Stimulated activated CD8-positive, alpha-beta memory T cell treated with anti-CD3 and anti-CD28 coated beads, Interleukin-7, amount 100 ng/mL, for 4 hours (primary cell): Measurements from ENCODE around the gene SLC12A7.

Source experiments
- DNase-seq, 2 donors: peaks; one replicate each; pipeline ENCODE4 v3.0.0-alpha.2; 2020; ENCODE audit warnings: low read depth in 2 of 2

Gene SLC12A7

DNA sequence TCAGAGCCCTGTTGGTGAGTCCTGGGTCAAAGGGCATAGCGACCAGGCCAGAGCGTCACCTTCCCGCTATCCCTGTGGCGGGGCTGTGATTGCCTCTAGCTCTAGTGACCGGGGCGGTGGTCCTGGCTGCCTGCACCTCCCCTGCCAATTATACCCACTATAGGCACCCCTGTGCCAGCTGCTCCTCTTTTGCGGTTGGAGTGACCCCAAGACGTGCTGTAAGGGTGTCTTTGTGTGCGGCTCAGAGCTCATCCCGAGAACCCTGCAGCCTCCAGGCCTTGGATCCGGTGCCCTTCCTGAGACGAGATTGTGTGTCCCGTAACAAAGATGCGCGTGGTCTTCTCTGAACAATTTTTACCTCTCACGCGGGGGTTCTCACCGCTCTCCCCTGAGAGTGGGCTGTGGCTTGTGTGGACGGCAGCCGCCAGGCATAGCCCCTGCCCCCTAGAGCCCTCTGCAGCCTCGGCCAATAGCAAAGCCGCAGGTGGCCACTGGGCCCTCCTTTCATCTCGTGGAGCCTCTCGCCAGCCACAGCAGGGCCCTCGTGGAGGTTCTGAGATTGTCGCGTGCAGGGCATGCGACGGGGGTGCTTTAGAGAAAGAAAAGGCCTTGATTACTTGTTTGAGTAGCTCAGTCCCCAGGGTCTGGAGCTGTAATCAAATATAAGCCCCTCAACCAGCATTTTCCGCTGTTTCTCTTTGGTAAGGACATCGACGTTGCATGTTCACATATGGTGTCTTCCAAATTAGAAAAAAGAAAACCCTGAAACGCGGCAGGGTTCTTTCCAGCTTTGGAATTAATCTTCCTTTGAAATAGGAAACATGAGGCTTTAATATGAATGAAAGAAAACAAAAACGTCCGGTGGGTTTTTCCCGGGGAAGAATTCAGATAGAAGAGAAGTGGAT lies 92.6 kb downstream of the SLC12A7 start:
- no peak for DNase-seq

- no peak for DNase-seq
Observed at GRCh38 chr5:1018596-1018995, 93.3 kb downstream of the SLC12A7 start.

GRCh38 chr5:1017691-1018455 lies 94.0 kb downstream of the SLC12A7 start:
- no peak for DNase-seq

GRCh38 chr5:1017056-1017455 lies 94.8 kb downstream of the SLC12A7 start:
- DNase-seq: no peak

DNA sequence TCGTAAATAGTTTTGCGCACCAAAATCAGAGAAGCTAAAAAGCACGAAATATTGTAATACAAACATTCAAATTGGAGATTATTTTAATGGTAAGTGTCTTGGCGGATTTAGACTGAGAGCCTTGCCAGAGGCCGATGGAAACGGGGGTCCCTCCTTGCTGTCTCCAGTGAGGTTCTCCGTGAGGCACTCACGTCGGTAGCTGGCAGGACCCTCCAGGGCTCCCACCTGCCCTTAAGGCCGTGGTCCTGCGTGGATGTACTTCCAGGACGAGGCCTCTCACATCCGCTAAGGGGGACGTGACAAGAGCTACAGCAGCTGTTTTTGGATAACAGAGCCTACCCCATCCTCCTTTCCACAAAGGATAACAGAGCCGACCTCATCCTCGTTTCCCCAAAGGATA lies 95.4 kb downstream of the SLC12A7 start:
- no peak for DNase-seq

DNA sequence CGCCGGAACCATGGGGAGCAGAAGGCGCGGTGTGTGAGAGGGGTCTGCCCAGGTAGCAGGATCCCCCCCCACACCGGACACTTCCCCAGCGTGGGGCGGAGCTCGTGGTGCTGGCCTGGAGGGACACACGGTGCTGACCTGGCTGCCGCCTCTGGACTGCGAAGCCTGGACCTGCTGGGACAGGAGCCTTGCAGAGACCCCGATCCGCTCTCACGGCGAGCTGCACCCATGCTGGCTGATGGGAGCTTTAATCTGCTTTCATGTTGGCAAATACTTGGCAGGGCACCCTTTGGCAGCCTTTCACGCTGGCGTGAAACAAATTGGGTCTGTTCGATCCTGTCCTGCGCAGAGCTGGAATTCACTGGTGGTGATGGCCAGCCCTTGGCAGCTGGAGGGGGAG lies 95.8 kb downstream of the SLC12A7 start:
- DNase-seq: no peak

GRCh38 chr5:1015507-1015906 lies 96.4 kb downstream of the SLC12A7 start:
- no peak for DNase-seq

DNA sequence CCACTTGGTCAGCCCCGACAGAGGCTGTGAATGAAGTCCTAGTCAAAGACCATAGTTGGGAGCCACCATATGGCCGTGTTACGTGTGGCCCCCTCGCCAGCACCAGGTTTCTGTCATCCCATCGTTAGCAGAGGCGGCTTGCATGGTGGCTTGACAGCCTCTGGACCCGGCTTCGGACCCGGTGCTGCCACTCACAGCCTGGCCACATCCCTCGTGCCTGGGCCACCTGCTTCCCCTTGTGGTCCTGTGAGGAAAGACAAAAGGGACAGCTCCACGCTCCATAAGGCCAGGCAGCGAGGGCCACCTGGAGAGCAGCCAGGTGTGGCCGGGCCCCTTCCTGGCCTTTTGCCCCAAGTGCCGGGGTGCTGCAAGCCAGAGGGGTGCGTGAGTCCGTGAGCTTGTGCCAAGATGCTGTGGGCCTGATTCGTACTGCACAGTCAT lies 97.1 kb downstream of the SLC12A7 start:
- DNase-seq: no peak

- no peak for DNase-seq
Observed at GRCh38 chr5:1014346-1014745, 97.5 kb downstream of the SLC12A7 start.

DNA sequence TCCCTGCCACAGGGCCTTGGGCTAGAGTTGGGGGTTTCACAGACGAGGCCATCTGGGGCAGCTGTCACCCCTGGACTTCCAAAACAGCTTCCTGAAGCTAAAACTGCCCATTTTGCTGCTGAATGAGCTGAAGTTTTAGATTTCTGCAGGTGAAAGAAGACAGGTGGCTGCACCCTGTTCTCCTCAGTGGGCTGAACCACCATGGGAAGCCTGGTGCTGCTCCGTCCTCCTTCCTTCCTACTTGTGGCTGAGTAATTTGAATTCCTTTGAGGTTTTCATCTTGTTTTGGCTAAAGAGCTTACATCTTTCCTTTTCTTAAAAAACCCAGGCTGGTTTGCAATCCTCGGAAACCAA lies 97.9 kb downstream of the SLC12A7 start:
- no peak for DNase-seq

- DNase-seq: no peak
Observed at GRCh38 chr5:1013238-1013947, 98.5 kb downstream of the SLC12A7 start.

DNA sequence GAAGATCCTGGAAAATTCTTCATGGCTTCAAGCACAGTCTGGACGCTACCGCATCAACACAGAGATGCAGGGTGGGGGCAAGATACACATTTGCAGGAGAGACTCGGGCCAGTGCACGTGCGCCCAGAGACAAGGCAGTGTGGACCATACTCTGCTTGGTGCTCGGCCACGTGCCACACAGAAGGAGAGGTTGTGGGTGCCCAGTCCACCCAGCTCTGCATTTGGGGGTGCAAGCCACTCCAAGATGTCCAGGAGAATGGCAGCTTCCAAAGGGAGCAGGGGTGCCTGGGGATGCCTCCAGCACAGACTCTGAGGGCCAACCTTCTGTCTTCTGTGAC lies 99.0 kb downstream of the SLC12A7 start:
- no peak for DNase-seq

DNA sequence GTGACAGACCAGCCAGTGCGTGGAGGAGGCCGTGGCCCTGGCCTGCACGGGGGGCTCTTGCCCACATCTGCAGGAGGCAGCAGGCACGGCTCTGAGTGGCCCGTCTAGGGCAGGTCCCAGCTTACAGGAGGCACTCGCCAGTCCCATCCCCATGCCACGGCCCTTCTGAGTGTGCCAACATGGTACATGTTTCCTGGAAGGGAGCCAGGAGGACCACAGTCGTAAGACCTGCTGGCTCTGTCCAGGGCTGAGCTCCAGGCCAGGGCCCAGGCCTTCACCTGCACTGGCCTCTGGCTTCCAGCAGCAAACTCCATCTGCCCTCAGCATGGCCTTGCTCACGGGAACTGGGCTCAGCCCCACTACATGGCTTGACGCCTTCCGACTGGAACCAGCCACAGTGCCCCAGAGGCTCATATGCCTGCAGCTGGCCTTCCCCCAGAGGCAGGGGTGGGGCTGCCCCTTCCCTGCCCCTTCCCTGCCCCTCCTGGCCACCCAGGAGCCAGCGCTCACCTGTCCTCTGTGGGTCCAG lies 99.5 kb downstream of the SLC12A7 start:
- DNase-seq: no peak

DNA sequence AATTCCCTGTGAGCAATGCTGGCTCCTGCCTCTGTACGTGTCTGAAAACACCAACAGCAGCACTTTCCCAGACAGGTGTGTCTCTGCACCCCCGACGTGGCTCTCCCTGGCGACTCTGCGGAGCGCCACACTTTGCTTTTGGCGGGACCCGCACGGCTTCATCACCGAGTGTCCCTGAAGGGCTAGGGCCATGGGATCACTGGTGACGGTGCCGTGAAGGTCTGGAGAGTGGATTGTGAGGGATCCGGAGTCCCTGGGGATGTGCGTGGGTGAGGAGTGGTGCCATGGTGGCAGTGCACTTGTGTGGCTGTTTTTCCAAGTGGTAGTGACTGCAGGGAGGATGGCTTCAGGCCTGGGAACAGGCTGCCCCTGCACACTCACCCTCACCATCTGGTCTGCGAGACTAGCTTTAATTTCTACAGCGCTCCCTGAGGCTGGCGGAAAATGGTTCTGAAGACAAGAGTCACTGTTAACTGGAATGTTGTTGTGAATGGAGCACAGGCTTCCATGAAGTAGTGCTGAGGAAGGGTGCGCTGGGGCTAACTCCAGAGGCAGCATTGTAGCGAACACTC lies 100.0 kb downstream of the SLC12A7 start:
- DNase-seq: no peak

GRCh38 chr5:1011226-1011631 lies 100.6 kb downstream of the SLC12A7 start:
- no peak for DNase-seq

- DNase-seq: no peak
Observed at GRCh38 chr5:1010641-1011046, 101.2 kb downstream of the SLC12A7 start.

DNA sequence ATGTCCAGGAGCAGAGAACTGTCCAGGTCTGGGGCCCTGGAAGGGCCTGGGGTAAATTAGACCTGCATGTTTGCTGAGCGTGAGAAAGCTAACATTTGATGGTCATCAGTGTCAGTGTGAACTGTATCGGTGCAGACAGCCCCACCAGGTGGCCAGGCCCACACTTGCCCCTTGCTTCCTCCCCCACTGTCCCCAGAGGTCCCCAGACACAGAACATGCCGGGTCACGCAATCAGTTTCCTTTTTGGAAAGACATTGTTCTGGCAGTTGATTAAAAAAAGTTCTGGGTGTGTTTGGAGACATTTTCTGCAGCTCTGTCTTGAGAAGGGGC lies 101.7 kb downstream of the SLC12A7 start:
- DNase-seq: no peak

DNA sequence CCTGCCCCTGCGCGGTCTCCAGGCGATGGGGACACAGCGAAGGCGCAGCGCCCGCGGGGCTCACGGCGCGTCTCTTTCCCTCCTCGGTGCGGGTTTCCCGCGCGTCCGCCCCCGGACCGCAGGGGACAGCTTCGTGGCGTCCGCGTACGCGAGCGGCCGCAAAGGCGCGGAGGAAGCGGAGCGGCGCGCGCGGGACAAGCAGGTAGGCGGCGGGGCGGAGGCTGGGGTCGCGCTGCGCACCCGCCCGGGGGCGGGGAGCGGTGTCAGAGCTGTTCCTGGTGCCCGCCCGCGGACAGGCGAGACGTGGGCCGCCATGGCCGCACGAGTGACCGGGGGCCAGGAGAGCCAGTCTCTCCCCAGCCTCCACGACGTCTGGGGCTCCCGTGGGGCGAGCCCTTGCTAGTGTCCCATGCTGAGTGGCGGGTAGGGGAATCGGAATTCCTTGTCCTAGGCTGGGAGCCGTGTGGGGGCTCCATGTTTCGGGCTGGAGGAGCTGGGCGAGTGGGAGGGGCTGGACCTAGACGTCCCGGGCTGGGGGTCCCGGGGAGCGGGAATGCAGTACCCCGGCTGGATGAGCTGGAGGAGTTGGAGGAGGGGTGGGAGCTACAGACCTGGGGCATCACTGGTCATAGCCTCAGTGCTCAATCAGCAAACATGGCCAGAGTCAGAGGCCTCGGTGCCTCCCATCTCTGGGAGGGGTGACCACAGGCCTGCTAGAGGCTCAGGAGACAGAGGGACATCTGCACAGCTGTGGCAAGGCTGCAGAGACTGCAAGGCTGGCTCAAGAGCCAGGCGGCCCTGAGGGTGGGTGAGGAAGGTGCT lies 102.3 kb downstream of the SLC12A7 start:
- DNase-seq: no peak

- peak in 1 of 2 donors; percentile 35 for DNase-seq
Observed at GRCh38 chr5:1008451-1009358, 103.2 kb downstream of the SLC12A7 start, which contains the start of gene NKD2. TSS of gene NKD2 (plus strand) at chr5:1008802. CDS start at chr5:1009058, 256 bp downstream.
